Measurements from ENCODE around the gene SLC30A4.
A peak's percentile ranks its signal among the peaks of the same experiment; 100 is the strongest.

The SLC30A4 gene

DNA sequence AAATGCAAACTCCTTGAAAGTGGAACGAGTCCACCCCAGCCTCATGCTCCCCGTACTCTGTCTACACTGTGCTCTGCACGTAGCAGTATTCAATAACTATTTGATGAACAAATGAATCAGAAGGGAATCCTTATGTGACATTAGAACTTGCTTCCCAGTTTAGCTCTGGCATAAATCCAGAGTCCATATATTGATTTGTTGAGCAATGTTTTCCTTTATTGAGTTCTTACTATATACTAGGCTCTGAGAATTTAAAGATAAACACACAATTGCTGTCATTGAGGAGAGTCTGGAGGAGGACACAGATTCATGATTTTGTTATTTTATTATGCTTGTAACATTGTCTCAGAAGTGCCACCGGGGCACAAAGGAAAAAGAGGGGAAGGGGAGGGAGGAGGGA lies 73.2 kb downstream of the SLC30A4 start:
- no peak for DNase-seq

DNA sequence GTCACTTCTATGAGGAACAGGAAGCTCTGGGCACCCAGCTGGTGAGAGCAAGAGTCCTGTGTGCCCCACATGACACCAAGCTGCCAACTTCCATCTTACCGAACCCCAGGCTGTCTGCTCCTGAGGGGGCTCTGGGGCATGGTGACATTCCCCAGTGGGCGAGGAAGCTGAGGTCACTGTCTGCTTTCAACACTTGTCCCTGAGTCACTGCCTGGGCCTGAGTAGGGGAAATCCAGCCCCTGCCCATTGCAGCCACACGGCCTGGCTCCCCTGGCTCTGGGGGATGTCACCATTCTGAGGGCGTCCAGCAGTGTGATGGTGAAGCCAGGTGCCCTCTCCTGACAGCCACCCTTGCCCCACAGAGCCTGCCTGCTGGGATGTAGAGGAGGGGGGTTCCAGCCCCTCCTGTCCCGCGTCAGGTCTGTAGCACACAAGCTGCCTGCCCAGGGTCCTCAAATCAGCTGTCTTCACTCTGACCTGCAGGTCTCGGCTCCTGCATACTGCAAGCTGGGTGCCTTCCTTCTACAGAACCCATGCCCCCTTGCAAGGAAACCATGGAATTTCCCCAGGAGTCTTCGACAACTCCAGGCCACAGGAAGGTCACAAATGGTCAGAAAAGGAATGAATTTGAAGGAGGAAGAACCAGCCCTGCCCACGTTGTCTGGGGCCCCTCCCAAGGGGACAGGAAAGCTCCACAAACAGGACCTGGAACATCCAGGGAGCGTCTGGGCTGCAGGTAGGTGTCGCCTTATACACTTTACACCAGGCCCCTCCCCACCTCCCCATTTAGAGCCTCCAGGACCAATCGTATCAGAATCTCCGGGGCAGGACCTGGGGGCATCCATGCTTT lies 74.3 kb downstream of the SLC30A4 start:
- no peak for DNase-seq

DNA sequence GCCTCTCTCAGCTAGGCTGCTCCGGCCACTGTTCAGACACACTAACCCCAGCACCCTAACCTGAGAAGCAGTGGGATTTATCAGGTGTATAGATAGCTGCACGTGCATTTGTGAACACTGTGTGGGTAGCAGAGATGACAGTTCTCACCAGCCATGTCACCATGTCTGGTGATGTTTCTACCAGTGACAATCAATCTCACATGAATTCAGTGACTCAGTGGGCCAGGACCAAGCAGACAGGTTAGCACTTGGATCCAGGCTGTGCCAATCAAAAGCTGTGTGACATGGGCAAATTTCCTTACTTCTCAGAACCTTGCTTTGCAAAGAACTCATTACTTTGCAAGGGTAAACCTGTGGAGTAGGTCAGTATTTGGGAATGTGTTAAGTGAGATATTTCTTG lies 78.9 kb downstream of the SLC30A4 start:
- DNase-seq: no peak

DNA sequence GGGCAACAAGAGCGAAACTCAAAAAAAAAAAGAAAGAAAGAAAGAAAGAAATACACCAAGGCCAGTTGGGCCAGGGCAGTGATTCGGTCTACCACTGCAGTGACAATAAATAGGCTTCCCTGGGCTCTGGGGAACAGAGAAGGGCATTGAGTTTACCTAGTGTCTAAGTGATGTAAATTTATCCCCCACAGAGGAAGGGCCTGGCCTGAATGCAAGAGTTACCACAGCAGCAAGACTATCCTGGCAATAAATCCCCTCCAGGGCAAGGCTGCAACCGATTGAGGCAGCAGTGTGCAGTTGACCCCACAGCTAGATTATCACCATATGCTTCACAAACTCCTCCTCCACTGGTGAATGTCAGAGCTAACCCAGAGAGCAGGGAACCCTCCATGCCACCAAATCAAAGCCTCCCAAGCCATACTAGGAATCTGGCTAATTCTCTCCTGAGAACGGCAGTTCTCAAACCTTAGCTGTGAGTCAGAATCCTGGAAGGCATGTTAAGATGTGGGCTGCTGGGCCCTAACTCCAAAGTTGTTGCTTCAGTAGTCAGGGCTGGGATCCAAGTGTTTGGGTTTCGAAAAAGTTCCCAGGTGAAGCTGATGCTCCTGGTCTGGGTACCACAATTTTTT lies 79.9 kb downstream of the SLC30A4 start:
- DNase-seq: peak; percentile 65

DNA sequence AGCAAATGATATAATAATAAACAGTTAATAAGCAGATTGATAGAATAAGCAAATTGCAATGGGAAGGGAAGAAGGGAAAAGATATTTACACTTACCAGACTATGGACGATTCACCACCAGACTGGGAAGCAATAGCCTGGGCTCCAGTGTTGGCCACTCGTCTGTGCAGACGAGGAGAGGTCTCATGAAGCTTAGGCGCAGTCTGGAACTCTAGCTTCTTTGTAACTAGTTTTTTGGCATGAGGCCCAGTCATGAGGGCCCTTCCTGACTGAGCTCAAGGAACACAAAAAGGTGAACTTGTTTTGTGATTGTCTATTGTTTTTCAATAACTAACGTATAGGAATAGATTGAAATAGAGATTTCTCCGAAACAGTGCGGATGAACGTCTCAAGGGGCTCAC lies 80.9 kb downstream of the SLC30A4 start:
- DNase-seq: no peak

GRCh38 chr15:45441036-45441435 lies 81.5 kb downstream of the SLC30A4 start:
- DNase-seq: no peak

GRCh38 chr15:45439521-45440260 lies 82.9 kb downstream of the SLC30A4 start:
- no peak for DNase-seq

GRCh38 chr15:45435124-45435903 lies 87.2 kb downstream of the SLC30A4 start:
- DNase-seq: no peak

DNA sequence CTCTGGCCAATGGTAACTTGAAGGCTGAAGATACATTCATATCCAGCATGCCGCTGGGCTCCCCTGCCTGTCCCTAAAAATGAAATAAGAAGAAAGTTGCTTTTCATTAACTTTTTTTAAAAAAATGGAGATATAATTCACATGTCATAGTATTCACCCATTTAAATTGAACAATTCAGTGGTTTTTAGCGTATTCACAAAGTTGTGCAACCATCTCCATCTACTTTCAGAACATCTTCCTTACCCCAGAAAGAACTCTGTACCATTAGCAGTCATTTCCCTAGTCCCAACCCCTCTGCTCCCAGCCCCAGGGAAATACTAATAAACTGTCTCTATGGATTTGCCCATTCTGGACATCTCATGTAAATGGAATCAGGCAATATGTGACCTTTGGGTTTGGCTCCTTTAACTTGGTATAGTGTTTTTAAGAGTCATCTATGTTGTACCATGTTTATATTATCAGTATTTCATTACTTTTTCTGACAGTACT lies 88.4 kb downstream of the SLC30A4 start:
- DNase-seq: no peak

DNA sequence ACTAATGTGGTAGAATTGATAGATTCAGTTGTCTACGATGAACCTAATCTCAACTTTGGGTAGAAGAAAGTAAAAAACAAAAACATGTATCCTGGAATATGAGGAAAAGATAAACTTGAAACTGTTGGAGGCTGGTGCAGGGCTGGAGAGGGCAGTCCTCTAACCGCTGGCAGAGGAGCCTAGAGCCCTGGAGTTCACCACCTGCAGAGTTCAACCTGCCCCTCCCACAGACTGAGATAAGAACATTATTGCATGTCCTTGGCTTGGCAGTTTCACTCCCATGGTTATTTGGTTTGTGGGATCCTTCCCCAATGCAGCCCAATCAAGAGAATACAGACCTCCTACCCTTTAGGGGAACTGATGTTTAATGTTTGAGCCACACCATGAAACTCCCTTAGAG lies 91.0 kb downstream of the SLC30A4 start:
- no peak for DNase-seq

DNA sequence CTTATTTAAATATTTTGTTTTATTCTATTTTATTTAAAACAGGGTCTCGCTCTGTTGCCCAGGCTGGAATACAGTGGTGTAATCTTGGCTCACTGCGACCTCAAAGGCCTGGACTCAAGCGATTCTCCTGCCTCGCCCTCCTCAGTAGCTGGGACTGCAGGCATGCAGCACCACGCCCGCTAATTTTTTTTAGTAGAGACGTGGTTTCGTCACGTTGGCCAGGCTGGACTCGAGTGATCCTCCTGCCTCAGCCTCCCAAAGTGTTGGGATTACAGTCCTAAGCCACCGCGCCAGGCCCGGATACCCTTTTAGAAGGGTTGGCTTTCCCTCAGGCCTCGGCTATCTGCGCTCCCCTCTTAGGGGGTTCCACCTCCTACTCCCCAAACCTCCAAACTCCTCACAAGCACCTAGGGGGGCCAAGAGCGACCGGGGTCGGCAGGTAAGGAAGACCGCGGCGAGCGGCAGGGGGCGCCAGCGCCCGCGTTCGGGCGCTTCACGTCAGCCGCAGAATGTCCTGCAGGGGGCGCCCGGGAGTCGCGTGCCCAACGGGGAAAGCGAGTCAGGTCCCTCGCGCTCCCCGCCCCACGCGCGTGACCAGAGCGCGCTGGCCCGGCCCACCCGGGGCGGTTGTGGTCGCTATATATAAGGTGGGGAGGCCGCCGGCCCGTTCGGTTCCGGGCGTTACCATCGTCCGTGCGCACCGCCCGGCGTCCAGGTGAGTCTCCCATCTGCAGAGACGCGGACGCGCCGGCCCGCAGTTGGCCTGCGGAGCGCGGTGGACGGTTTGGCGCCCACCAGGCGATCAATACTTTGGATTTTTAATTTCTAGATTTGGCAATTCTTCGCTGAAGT lies 92.4 kb downstream of the SLC30A4 start:
- peak; percentile 15 for DNase-seq

Data from kidney glomerular epithelial cell (primary cell).